ENCODE measurements around the gene MAST4. TPM values are rescaled to one million over a fixed set of nuclear protein-coding genes. Genes with fewer than 3 reads are reported as not detected.

The MAST4 gene
- total RNA-seq, 1 donor, result 12.7 TPM

DNA sequence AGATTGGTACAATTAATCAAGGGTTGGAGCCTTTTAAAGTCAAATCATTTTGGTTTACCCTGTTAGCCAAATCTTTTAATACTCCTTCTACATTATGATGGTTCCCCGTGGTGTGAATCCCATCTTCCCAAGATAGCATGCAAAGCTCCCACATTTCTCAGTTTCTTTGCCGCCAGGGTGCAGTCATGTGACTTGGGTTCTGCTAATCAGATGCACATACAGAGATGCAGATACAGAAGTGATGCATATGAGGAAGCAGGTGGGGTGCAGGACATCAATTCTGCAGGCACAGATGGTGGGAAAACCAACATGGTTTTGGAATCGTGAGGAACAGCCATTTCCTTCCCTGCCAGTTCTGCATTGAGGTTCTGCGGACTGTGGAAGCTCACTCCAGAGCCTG, 8.4 kb upstream of the MAST4 start:
- H3K4me3 ChIP-seq (ENCODE audit: insufficient read depth, low read length), result no peak overlapping the region
- H2AFZ ChIP-seq (ENCODE audit: low read length), result no peak overlapping the region
- H3K9me3 ChIP-seq (ENCODE audit: low read depth, low read length), result no peaks in the 10 kb centered on the region
- no peaks in the 10 kb centered on the region for H3K79me2 ChIP-seq (ENCODE audit: insufficient read depth, low read length)
- H3K4me2 ChIP-seq (ENCODE audit: insufficient read depth, low read length), result no peak overlapping the region
- H3K4me1 ChIP-seq (ENCODE audit: insufficient read depth, low read length), result no peaks in the 10 kb centered on the region
- DNase-seq (ENCODE audit: insufficient read length, low spot score, missing footprints), result no peak
- no peaks in the 10 kb centered on the region for H4K20me1 ChIP-seq (ENCODE audit: insufficient read depth, low read length)
- no peak overlapping the region for H3K27ac ChIP-seq (ENCODE audit: low read depth, low read length)
- H3K27me3 ChIP-seq (ENCODE audit: insufficient read depth, low read length), result peaks cover 8% of the 10 kb centered on the region
- no peaks in the 10 kb centered on the region for H3K36me3 ChIP-seq (ENCODE audit: insufficient read depth, low read length)
- TF ChIP-seq, protein P1, sequence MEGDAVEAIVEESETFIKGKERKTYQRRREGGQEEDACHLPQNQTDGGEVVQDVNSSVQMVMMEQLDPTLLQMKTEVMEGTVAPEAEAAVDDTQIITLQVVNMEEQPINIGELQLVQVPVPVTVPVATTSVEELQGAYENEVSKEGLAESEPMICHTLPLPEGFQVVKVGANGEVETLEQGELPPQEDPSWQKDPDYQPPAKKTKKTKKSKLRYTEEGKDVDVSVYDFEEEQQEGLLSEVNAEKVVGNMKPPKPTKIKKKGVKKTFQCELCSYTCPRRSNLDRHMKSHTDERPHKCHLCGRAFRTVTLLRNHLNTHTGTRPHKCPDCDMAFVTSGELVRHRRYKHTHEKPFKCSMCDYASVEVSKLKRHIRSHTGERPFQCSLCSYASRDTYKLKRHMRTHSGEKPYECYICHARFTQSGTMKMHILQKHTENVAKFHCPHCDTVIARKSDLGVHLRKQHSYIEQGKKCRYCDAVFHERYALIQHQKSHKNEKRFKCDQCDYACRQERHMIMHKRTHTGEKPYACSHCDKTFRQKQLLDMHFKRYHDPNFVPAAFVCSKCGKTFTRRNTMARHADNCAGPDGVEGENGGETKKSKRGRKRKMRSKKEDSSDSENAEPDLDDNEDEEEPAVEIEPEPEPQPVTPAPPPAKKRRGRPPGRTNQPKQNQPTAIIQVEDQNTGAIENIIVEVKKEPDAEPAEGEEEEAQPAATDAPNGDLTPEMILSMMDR (IDR thresholded peaks at IDR 0.05; ENCODE audit: extremely low read depth, low read depth, low read length), result no peak

DNA sequence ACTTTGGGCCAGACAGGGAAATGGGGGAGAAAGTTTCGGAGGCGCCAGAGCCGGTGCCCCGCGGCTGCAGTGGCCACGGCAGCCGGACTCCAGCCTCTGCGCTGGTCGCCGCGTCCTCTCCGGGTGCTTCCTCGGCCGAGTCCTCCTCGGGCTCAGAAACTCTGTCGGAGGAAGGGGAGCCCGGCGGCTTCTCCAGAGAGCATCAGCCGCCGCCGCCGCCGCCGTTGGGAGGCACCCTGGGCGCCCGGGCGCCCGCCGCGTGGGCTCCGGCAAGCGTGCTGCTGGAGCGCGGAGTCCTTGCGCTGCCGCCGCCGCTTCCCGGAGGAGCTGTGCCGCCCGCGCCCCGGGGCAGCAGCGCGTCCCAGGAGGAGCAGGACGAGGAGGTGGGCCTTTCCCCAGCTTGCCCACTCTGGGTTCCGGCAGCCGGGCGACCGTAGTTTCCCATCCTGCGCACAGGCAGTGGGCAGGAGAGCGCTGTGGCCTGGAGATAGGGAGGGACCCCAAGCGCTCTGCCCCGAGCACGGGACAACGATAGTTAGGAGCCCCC, 516 bp downstream of the MAST4 start:
- DNase-seq (ENCODE audit: insufficient read length, low spot score, missing footprints), result peak; percentile 71
- Histone ChIP-seq H4K20me1 (ENCODE audit: insufficient read depth, low read length) (no peaks in the 10 kb centered on the region), H3K27ac (ENCODE audit: low read depth, low read length) (no peak overlapping the region)

DNA sequence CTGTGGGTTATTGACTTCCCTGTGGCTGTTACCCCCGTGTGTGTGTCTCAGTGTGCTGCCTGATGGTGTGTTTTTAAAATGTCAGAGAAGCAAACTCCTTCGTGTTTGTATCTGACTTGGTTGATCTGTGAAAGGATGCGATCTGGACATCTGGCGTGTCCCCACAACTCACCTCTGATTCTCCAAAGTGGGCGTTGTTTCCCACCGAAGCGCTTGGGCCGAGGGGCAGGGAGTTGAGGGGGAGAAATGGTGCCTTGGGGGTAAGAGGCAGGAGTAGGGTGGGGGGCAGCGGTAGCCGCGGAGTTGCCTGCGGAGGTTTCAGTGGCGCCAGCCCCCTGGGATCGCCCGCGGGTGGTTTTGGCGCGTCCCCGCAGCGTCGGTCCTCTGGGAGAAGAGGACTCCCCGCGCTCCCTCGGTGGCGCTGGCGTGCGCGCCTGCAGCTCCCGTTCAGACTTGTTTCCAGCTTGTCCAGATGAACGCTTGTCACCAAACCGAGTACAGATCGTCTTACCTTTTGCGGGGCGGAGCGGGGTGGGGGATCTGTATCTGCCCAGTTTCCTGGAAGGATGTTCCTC, 1.1 kb downstream of the MAST4 start:
- peak; percentile 66 for DNase-seq (ENCODE audit: insufficient read length, low spot score, missing footprints)
- H2AFZ ChIP-seq (ENCODE audit: low read length), result peak overlapping the region; percentile 27
- H3K4me3 ChIP-seq (ENCODE audit: insufficient read depth, low read length), result peak overlapping the region; percentile 72
- H3K36me3 ChIP-seq (ENCODE audit: insufficient read depth, low read length), result no peaks in the 10 kb centered on the region
- H3K27ac ChIP-seq (ENCODE audit: low read depth, low read length), result no peak overlapping the region
- peaks cover 50% of the 10 kb centered on the region for H3K27me3 ChIP-seq (ENCODE audit: insufficient read depth, low read length)
- H4K20me1 ChIP-seq (ENCODE audit: insufficient read depth, low read length), result no peaks in the 10 kb centered on the region
- no peaks in the 10 kb centered on the region for H3K79me2 ChIP-seq (ENCODE audit: insufficient read depth, low read length)
- TF ChIP-seq, protein P1 (IDR thresholded peaks at IDR 0.05; ENCODE audit: extremely low read depth, low read depth, low read length), result no peak
- H3K4me2 ChIP-seq (ENCODE audit: insufficient read depth, low read length), result peak overlapping the region; percentile 79
- H3K4me1 ChIP-seq (ENCODE audit: insufficient read depth, low read length), result peaks cover 4% of the 10 kb centered on the region
- no peaks in the 10 kb centered on the region for H3K9me3 ChIP-seq (ENCODE audit: low read depth, low read length)

More for the DNA sequence above, 516 bp downstream of the MAST4 start:
- Histone ChIP-seq H3K36me3 (ENCODE audit: insufficient read depth, low read length) (no peaks in the 10 kb centered on the region), H3K9me3 (ENCODE audit: low read depth, low read length) (no peaks in the 10 kb centered on the region), H3K79me2 (ENCODE audit: insufficient read depth, low read length) (no peaks in the 10 kb centered on the region), H3K4me3 (ENCODE audit: insufficient read depth, low read length) (peak overlapping the region; percentile 72), H3K27me3 (ENCODE audit: insufficient read depth, low read length) (peaks cover 55% of the 10 kb centered on the region), H2AFZ (ENCODE audit: low read length) (peak overlapping the region; percentile 27), H3K4me1 (ENCODE audit: insufficient read depth, low read length) (peaks cover 4% of the 10 kb centered on the region), H3K4me2 (ENCODE audit: insufficient read depth, low read length) (peak overlapping the region; percentile 79)
- TF ChIP-seq, protein P1 (IDR thresholded peaks at IDR 0.05; ENCODE audit: extremely low read depth, low read depth, low read length), result no peak

DNA sequence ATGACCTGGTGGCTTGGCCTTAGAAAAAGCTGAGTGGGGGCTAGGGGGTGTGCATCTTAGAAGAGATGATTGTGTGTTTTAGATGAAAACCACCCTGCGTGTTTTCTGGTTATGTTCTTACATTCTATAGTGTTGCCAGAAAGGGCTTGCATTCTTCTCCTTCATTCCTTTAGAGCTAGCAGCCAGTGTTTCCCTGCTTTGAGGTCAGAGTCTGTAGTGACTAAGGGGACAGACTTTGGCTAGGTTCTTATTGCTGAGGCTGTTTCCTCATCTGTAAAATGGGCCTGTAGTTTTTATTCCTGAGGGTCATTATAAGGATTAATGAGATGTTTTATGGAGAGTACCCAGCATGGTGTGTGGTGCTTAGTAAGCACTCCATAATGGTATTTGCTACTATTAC, 6.4 kb downstream of the MAST4 start:
- no peak overlapping the region for H3K27ac ChIP-seq (ENCODE audit: low read depth, low read length)
- no peak overlapping the region for H3K4me2 ChIP-seq (ENCODE audit: insufficient read depth, low read length)
- no peaks in the 10 kb centered on the region for H3K4me1 ChIP-seq (ENCODE audit: insufficient read depth, low read length)
- H4K20me1 ChIP-seq (ENCODE audit: insufficient read depth, low read length), result no peaks in the 10 kb centered on the region
- no peak overlapping the region for H3K4me3 ChIP-seq (ENCODE audit: insufficient read depth, low read length)
- H3K27me3 ChIP-seq (ENCODE audit: insufficient read depth, low read length), result peaks cover 25% of the 10 kb centered on the region
- no peak overlapping the region for H2AFZ ChIP-seq (ENCODE audit: low read length)
- H3K9me3 ChIP-seq (ENCODE audit: low read depth, low read length), result no peaks in the 10 kb centered on the region
- H3K36me3 ChIP-seq (ENCODE audit: insufficient read depth, low read length), result no peaks in the 10 kb centered on the region
- H3K79me2 ChIP-seq (ENCODE audit: insufficient read depth, low read length), result no peaks in the 10 kb centered on the region
- TF ChIP-seq, protein P1 (IDR thresholded peaks at IDR 0.05; ENCODE audit: extremely low read depth, low read depth, low read length), result no peak
- DNase-seq (ENCODE audit: insufficient read length, low spot score, missing footprints), result no peak
